Activated T-helper 1 cell treated with Interleukin-2 at 50 U/mL for 16 hours (primary cell): ENCODE data around the gene TRAF3IP3.
A peak's percentile ranks its signal among the peaks of the same experiment; 100 is the strongest.

Experiments
- DNase-seq: peaks from one replicate; pipeline ENCODE4 v3.0.0-alpha.2; 2020; ENCODE audit warnings: low read depth

The TRAF3IP3 gene

DNA sequence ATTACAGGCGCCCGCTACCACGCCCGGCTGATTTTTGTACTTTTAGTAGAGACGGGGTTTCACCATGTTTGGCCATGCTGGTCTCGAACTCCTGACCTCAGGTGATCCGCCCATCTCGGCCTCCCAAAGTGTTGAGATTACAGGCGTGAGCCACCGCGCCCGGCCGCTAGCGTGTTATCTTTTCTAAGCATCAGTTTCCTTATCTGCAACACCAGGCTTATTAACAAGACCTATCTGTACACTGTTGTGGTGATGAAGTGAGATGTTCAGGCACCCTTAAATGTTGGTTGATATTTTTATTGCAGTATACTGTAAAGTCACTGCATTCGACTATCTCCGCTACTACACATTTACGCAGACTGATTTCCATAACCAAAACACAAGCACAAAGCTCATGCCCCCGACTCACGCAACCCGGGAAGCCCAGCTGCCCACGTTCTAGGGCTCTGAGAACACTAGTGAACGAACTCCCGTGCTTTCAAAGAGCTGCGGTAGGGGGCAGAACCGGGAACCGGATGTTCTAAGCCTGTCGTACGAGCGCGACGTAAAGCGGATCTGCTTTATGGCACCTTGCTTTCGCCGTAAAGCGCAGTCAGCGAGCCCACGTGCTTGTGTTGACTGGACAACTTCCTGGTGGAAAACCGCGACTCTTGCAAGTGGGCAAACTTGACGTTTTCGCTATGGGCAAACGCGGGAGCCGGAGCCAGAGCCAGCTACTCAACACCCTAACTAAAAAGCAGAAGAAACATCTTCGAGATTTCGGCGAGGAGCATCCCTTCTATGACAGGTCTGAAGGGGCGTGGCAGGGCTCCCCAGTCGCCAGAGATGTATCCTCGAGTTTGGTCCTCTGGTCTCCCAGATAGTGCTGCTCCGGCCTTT lies 71.8 kb downstream of the TRAF3IP3 start, which contains the start of gene UTP25:
Gene UTP25, plus strand, starts transcription at position 589 of the 879 bp plus-strand sequence. Its CDS starts 92 bp downstream, at position 681.
- DNase-seq: peak; percentile 81

DNA sequence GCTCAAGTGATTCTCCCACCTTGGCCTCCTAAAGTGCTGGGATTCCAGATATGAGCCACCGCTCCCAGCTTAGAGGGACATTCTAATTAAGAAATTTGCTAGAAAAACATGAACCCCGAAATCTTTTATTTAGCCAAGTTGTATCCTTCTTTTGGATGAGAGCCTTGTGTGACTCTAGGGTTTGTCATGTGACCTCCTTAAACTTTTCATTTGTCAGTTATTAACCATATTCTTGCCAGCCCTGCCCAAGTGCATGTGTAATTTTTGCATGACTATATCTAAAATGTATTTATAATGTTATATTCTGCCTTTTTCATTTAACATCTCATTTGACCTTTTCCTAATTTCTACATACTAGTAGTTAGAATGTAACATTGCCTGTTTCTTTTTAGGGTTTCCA lies 73.9 kb downstream of the TRAF3IP3 start:
- DNase-seq: no peak

DNA sequence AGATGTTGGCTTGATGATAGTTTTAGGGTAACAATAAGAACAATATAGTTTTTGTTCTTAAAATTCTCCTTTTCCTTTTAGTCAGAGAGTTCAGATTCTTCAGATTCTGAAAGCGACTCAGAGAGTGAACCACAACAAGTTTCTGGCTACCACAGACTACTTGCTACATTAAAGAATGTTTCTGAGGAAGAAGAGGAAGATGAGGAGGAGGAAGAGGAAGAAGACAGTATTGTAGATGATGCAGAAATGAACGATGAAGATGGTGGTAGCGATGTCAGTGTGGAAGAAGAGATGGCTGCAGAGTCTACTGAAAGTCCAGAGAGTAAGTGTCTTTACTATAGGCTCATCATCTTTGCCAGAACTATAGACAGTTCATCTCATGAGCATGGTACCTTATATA lies 74.9 kb downstream of the TRAF3IP3 start:
- DNase-seq: no peak

DNA sequence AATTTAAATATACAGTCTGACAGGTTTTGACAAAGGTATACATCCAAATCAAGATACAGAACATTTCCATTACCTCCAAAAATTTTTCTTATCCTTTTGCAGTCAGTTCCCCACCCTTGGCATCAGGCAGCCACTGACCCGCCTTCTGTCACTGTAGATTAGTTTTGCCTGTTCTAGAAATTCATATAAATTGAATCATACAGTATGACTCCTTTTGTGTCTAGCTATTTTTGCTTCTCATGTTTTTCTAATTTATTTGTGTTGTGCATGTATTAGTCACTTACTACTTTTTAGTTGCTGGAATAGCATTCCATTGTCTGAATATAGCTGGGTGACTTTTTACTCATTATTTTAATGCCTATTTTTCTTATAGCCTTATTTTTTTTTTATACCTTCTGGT lies 75.8 kb downstream of the TRAF3IP3 start:
- no peak for DNase-seq
